Right lung (tissue), 5 donors: ENCODE results near the gene DSCAML1. TPM values are rescaled to one million over a fixed set of nuclear protein-coding genes. Genes with fewer than 3 reads are reported as not detected.
A peak's percentile ranks its signal among the peaks of the same experiment; 100 is the strongest.

Source experiments
- DNase-seq, 2 donors: peaks; one replicate each; pipeline ENCODE4 v3.0.0-alpha.2; 2013
- polyA plus RNA-seq, 5 donors: library from polyadenylated mRNA; unstranded; fragments of 120-200 nt; gene quantifications; one replicate each; pipeline versions ENCODE4 v1.2.1 to v1.2.3, GENCODE V29; 2013; ENCODE audit warnings: inconsistent platforms in 1 of 5, low replicate concordance in 1 of 5; ENCODE audit not compliant: insufficient read length in 5 of 5, insufficient read depth in 1 of 5

The DSCAML1 gene
- polyA plus RNA-seq, 5 donors, result 0.85 to 2.1 (median 1.1) TPM

DNA sequence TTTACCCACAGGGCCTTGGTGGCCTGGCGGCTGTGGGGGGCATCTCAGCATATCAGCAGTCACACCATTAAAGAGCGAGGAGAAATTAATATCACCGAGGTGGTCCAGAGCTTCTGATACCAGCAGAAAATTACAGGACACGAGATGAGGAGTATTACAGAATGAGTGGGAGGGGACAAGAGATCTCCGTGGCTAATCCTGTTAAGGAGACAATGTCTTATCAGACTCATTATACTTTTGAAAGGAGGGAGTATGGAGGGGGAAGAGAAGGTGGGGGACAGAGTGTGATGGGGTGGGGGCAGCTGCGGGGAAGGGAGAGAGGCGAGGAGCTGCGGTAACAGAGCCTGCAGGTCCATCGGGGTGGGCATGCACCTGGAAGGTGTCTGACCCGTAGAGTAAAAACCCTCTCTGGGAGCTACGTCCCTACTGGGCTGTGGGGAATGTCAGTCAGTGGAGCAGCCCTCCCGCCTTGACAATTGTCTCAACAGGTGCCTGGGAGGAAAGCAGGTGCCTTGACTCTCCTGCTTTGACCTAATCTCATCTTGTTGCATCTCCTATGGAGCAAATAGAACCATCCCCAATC is 245.2 kb downstream of the DSCAML1 start:
- DNase-seq, result no peak

DNA sequence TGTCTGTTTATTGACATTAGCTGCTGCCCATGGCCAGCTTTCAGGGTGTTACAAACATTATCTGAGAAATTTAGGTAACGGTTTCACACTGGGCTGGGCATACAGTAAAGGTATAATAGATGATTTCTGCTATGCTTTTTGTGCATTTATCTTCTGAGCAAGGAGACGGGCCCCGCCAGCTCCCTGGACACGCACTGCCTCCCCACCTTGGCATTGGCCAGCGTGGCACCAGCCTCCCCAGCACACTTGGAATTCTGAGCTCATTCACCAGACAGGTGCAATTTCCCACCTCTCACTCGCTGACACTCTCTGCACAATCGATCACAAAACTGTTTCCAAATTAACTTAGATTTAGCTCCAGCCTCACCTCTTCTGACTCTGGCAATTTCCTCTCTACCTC is 246.6 kb downstream of the DSCAML1 start:
- DNase-seq, result no peak

DNA sequence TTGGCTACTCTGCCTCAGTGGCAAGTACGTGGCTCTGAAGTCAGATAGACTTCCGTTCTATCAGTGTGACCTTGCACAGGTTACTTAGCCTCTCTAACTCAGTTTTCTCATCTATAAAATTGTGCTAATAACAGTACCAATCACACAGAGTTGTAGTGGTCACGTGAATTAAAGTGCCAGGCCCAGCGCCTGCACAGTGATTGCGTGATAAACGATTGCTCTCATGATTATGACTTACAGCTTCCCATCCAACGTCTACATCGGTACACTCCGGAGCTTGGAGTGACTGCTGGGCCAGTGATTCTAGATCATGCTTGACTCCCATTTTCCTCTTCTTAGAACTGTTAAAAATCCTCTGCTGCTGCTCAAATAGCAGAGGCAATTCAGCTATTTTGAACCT is 247.6 kb downstream of the DSCAML1 start:
- no peak for DNase-seq

DNA sequence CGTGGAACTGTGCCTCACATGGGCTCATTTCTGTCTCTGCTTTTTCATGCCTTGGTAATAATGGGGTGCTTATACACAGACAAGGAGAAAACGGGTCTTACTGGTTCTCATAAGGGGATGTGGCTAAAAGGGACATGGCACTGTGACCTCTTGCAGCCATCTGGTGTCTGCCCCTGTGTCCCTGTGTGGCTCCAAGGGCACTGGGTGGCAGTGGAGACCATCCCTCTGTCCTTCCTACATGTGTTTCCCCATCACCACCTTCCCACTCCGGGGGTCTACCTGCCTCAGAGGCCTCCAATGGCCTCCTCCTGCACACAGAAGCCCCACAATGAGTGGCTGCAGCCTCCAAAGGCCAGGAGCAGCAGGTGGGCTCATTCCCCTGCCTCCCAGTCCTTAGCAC is 248.1 kb downstream of the DSCAML1 start:
- no peak for DNase-seq

DNA sequence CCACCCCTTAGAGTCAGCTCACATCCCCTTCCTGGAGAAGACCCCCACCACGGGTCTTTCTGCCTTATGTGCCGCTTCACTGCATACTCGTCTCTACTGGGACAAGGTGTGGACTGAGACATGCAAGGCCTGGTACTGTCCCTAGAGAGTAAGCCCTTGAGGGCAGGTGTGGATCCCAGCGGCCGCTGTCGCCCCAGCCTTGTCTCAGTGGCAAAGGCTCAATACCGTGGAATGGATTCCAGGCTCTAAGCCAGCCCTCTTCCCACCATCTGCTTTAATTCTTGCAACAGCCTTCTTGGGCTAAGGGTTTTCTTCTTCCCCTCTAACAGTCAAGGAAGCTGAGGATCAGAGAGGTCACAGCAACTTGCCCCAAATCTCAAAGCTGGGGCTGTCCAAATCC is 249.1 kb downstream of the DSCAML1 start:
- DNase-seq, result no peak

DNA sequence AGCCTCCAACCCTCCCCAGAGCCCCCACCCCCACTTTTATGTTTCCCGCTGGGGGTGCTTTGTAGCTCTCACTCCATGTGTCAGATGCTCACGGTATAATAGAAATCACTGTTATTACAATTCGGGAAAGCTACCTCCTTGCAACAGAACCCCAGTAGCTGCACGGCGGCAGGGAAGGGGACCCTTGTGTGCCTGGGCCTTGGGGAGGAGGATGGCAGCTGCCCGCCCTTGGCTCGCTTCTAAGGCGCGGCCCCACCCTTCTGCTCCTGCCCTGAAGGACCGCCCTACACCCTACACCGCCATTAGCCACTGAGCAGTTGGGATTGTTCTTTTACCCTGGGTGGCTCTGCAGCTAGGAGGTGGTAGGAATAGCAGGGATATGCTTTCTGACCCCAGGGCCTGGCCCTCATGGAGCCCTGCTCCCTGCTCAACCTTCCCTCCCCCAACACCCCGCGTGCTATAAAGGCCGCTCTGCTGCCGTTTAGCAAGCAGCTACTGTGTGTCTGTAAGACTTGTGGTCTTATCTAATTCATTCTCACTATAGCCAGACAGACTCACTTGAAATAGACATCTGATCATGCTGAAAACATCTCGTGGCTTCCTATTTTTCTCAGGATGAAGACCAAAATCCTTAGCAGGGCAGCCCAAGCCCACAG is 249.7 kb downstream of the DSCAML1 start:
- DNase-seq, result no peak

DNA sequence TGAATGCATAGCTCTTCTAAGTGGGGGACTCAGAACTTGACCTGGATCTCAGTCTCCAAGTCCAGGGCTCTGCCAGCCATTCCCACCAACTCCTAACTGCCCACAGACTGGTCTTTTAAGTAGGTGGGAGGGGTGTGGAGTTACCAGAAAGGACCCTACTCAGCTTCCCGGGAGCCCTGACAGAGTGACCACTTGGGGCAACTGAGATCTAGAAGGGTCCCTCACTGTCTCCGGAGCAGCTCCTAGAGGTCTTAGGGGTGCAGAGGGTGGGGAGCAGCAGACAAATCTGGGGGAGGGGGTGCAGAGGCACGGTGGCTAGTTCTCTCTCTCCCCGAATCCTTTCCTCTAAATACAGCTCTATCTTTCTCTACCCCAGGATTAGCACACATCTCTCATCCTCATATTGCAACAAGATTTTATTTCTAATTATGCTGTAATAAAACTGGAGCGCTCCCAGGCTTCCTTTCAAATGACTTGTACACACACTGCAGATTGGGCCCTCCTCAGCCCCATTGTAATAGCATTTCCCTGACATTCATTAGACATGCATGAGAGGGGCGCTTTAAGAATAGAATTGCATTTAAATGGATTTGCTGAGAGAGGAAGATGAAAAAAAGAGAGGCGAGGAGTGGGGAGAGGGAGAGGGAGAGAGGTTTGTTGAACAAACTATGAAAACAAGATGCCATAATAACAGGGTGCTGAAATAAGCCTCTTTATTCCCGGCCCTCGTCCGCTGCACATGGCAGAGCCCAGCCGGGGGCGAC is 250.4 kb downstream of the DSCAML1 start:
- DNase-seq, result no peak

DNA sequence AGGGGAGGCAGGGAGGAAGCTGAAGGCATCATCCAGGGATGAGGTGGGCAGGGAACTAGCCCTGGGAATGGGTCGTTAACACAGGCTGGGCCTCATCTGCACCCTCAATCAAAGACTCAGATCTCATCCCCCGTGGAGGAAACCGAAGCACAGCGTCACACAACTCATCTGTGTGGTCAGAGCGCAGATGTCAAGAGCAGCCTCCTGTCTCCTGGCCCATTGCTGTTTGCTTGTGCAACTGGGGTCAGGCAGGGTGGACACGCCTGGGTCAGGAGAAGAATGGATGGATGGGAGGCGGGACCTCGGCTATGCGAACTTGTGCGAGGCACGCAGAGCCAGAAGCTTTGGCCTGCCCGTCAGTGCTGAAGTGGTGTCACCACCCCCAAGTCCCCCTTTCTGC is 251.3 kb downstream of the DSCAML1 start:
- no peak for DNase-seq

DNA sequence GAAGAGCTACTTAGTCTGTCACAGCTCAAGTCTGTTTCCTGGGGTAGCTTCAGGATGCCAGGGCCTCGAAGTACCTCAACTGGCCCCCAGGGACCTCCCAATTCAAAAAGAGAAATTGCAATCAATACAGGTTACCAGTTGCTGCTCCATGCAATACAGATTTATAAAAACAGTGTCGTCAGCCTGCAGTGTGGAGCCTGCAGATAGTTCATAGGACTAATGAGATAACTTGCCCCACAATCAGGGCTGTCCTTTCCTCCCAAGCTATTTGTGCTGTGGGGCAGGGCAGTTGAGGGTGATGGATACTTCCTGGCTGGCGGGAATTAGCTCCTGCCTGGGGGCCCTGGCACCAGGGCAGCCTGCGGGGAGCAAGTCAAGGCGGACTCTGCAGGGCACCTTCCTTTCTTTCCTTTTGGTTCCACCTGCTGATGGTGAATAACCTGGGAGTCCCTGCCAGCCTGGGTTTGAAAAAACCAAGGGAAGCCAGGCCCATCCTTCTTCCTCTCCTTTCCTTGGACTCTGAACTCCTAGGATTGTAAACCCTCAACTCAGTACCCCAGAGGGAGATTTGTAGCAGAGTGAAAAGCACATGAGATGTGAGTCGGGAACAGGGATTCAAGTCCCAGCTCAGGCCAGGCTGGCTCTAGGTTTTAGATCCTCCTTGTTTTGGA is 252.8 kb downstream of the DSCAML1 start:
- no peak for DNase-seq

DNA sequence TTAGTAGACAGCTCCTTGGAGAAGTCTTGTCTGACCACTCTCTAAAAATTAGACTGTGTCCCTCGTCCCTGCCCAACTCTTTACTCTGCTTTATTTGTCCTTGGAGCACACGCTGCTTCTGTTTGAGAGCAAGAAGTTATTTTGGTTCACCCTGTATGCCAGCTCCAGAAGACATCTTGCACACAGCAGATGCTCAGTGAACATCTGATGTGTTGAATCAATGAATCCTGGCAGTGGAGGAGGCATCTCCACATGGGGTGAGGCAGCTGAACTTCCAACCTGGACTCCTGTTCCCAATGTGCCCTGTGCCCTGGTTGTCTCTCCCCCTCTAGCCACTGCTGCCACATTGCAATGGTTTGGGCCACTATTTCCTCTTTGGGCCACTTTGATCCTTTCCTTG is 255.8 kb downstream of the DSCAML1 start:
- no peak for DNase-seq

DNA sequence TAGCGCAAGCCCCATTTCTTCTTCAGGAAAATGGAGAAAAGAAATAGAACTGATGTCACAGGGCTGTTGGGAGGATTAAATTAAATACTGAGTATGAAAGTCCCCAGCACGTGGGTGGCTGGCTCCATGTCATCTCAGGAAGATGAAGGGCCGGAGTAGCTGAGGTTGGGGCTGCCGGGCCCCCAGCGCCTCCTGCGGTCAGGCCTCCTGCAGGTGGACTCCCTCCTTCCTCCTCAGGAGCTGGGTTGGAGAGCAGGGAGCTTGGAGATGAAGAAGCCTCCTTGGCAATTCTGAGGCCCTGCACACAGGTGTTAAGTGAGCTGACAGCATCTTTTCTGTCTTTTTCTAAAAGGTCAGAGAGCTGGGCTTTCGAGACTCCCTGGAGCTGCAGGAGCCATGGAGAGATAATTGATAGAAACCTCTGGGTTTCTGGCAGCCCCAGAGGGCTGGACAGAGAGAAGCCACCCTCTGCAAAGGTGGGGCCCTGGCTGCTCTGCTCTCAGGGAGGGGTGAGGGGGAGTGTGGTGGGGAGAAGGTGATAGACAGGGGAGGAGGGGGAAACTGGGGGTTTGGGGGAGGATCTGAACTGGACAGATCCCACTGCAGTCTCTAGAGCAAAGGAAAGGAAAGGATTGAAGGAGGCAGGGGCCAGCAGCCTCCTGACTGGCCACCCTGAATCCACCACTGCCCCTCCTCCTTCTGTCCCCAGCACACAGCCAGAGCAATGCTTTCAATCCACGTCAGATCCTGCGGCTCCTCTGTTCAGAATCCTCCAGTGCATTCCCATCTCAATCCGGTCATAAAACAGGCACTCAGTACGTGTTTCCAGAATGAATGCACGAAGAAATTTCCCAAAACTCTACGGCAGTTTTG is 258.5 kb downstream of the DSCAML1 start:
- no peak for DNase-seq

DNA sequence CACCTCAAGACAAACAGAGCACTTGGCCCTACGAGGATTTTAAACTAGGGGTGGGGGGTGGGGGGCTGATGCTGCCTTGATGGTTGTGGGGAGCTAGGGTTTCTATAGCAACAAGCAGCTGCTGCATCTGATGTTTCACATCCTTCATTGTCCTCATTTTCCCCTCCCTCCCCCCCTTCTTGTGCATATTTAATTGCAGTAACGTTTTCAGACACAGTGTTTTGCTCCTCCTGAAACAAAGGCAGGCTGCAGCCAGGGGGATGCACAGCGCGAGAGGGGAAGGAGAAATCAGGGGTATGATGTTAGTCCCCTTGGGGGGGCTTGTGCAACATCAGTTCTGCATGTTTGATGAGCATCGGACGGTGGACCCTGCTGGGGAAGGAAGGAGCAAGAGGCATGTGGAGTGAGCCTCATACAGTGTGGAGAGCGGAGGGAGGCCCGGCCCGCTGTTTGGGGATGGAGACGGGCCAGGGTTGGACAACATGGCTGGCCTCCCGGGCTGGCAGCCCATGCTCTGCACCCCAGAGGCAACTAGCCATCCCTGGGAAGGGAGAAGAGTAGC is 261.1 kb downstream of the DSCAML1 start:
- no peak for DNase-seq

DNA sequence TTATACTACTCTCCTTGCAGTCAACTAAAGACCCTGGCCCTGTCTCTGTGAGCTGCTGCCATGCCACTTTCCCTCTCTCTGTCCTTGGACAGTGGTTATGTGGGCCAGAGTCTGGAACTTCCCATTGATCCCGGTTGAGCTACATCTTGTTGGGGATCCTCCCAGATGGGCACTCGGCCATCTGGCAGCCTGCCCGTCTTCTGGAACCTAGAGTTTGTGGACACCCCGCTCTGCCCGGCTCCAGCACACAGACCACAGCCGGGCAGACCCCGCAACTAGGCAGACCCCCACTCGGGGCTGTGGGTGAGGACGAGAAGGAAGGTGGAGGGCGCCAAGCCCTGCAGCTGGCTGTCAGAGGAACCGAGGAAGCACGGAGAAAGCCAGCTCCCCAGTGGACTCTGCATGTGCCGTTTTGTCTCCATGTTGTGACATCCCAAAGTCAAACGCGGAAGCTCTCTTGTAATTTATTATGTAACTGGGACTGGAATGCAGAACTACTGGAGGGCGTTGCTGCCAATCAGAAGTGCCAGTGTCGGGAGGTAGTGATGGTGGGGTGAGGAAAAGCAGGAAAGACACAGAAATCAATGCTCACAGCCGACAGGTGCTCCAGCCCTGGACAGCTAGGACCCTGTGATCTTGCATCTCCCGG is 261.7 kb downstream of the DSCAML1 start:
- DNase-seq, result peak in 1 of 2 donors; percentile 27

DNA sequence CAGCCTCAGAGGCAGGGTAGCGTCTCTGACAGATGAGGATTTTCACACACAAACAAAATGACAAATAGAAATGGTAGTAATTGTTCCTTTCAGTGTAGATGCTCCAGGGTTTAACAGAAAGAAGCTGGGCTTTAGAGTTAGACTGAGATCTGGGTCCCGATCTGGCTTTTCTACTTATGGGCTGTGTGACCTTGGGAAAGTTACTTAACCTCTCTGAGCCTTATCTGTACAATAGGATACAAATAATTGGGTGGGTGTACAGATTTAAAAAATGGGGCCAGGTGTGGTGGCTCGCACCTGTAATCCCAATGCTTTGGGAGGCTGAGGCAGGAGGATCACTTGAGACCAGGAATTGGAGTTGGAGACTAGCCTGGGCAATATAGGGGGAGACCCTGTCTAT is 264.4 kb downstream of the DSCAML1 start:
- no peak for DNase-seq

DNA sequence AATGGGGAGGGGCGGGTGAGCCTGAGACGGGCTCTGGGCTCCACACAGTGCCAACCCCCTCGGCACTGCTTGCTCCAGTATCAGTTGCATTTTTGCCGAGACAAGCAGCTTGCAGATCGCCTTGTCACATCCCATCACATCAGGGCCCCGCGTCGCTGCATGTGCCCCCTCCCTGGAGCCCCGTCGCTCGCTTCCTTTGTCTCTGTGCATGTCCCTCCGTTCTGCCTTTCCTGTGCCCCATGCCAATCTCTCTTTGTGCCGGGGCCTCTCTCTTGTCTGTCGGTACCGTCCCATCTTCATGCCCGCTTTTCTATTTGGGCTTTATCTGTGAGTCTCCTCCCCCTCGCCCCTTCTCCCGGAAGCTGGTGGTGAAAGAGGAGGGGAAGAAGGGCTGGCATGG is 267.2 kb downstream of the DSCAML1 start:
- no peak for DNase-seq

DNA sequence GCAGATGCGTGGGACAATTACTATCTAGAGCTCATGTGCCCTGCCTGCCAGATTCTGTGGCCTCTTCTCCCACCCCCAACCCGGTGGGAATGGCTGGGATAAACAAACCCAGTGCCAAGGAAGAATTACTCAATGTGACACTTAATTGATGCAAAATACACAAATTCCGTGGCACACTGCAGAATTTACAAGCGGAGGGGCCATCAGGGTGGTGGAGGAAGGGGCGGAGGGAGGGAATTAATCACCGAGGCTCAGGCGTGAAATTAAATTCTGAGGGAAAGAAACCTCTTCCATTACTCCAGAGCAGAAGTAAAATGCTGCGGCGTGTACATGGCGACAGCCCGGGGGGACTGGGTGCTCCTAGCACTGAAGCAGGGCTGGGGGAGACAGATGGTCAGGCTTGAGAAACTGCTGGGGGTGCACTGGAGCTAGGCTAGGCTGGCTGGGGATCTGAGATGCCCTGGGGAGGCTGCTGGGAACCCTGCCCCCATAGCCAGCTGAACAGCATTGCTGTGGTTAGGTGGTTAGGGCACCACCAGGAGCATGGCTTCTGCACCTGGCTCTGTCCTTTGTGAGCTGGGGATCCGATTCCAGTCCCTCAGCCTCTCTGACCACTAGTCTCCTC is 268.8 kb downstream of the DSCAML1 start:
- peak in 1 of 2 donors; percentile 23 for DNase-seq

DNA sequence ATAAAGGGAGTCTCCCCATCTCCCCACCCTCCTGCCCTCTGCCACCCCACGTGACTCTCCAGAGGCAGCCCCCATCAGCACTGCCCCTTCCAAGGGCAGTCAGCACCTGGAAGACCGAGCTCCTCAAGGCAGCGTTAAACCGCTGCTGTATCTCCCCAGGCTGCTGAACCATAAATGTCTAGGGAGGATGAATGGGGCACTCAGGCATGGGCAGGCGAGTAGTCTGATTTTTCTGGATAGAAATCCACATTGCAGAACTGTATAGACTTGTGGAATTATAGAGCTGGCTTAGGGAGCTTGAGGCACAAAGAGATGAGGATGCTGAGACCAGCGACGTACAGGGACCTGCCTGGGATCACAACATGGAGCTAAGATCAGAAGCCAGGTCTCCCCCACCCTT is 269.7 kb downstream of the DSCAML1 start:
- no peak for DNase-seq

DNA sequence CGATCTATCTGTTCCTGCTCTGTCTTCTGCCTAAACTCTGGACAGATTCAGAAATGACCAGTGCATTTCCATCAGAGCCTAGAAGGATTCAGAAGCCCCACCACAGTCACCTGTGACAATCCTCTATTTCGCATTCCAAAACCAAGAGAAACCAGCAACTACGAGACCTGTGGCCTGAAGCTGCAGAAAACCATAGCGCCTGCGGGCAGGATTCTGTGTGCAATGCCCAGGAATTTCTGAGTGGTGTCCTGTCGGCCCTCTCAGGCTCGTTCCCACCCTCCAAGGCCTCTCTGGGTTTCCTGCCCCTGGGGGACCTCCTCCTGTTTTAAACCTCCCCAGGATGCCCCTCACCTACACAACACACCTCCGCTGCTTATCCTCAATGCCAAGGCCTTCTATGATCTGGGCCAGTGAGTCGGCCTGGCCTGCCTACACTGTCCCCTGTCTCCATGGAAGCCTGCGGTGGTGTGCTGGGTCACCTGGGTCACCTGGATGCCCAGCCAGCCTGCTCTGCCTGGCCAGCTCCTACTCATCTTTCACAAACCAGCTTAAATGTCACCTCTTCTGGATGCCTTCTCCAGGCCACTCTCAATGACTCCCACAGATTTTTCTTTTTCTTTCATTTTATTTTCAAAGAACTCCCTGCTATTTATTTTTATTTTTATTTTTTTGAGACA is 271.0 kb downstream of the DSCAML1 start:
- no peak for DNase-seq

DNA sequence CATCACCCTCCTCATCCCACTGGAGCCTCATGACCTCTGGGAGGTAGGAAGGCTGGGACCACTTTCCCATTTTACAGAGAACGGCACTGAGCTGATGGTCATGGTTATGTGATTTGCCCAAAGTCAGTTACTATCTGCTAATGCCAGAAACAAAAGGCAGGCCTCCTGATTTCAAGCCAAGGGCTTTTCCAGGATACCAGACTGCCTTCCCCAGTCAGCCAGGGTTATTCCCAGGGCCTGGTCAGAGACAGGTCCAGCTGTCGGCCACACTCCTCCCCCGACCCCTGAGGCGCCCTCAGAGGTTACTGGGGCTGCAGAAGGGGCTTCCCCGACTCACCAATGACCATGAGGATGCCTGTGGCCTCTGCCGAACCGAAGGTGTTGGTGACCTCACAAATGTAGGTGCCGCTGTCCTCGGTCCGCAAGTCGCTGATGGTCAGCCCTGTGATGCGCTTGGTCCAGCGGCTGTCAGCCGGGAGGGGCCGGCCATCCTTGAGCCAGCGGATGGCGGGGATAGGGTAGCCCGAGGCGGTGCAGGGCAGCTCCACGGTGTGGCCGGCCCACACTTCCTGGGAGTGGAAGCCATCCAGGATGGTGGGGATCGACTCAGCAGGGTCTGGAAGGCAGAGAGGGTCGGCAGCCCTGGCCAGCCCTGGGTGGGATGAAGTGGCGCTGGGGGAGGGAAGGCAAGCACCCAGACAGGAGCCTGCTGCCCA is 272.4 kb downstream of the DSCAML1 start:
- no peak for DNase-seq
